ENCODE data around the gene ARHGAP33. TPM values are rescaled to one million over a fixed set of nuclear protein-coding genes. Genes with fewer than 3 reads are reported as not detected.

The ARHGAP33 gene
- polyA plus RNA-seq (ENCODE audit: insufficient read length in 3 of 3) = 10 to 100 TPM; 26.4 to 38.7 (median 32.1) TPM
- long read RNA-seq, donor 1 = 0 reads
- long read RNA-seq, donor 2, partial matches to known transcripts = 0 of 1 reads
- long read RNA-seq, donor 2, other reads (novel, unspliced or antisense) = 0 of 1 reads
- long read RNA-seq, donor 3, partial matches to known transcripts = 11 of 12 reads
- long read RNA-seq, donor 3, other reads (novel, unspliced or antisense) = 0 of 12 reads
- long read RNA-seq, donor 4, partial matches to known transcripts = 7 of 7 reads
- long read RNA-seq, donor 4, other reads (novel, unspliced or antisense) = 0 of 7 reads
- long read RNA-seq, donor 5 = 0 reads
- long read RNA-seq, donor 6 = 0 reads
- long read RNA-seq, donor 7, partial matches to known transcripts = 7 of 7 reads
- long read RNA-seq, donor 7, other reads (novel, unspliced or antisense) = 0 of 7 reads
- long read RNA-seq, donor 8 = 0 reads
- long read RNA-seq, donor 9 = 0 reads
- long read RNA-seq, donor 10, partial matches to known transcripts = 100 of 100 reads
- long read RNA-seq, donor 10, other reads (novel, unspliced or antisense) = 0 of 100 reads
- long read RNA-seq, donor 11 = 0 reads
- long read RNA-seq, donor 12, partial matches to known transcripts = 5 of 6 reads
- long read RNA-seq, donor 12, other reads (novel, unspliced or antisense) = 0 of 6 reads
- long read RNA-seq, donor 13, partial matches to known transcripts = 28 of 29 reads
- long read RNA-seq, donor 13, other reads (novel, unspliced or antisense) = 0 of 29 reads
- long read RNA-seq, donor 14 = 0 reads
- long read RNA-seq, donor 15, partial matches to known transcripts = 21 of 23 reads
- long read RNA-seq, donor 15, other reads (novel, unspliced or antisense) = 0 of 23 reads
- long read RNA-seq, donor 16, partial matches to known transcripts = 5 of 6 reads
- long read RNA-seq, donor 16, other reads (novel, unspliced or antisense) = 0 of 6 reads

GRCh38 chr19:35775298-35776101 lies at the start of gene ARHGAP33:
Gene ARHGAP33, plus strand, starts transcription at chr19:35775564. Its CDS starts 95 bp downstream, at chr19:35775659.
- DNase-seq = peak; percentile 97

DNA sequence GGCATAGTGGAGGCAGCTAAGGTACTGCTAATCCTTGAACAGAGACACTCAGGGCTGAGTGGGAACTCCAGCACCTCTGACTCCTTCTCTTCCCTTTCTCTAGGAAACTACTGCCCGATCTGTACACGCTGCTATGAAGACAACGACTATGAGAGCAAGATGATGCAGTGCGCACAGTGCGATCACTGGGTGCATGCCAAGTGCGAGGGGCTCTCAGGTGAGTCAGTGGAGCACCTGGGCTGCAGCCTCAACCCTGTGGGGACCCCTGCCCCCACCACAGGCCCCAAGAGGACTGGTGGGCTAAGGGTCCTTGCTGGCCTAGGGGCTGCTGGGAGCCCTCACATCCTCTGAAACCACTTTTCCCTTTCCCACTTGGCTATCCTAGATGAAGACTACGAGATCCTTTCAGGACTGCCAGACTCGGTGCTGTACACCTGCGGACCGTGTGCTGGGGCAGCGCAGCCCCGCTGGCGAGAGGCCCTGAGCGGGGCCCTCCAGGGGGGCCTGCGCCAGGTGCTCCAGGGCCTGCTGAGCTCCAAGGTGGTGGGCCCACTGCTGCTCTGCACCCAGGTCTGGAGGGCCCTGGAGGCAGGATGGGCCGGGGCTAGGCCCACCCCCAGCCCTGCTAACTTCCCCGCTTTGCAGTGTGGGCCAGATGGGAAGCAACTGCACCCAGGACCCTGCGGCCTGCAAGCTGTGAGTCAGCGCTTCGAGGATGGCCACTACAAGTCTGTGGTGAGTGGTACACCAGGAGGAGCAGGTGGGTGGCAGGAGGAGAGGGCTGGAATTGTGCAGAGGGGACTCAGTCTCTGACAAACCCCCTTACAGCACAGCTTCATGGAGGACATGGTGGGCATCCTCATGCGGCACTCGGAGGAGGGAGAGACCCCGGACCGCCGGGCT lies 48.1 kb upstream of the ARHGAP33 start:
- no peak for DNase-seq

DNA sequence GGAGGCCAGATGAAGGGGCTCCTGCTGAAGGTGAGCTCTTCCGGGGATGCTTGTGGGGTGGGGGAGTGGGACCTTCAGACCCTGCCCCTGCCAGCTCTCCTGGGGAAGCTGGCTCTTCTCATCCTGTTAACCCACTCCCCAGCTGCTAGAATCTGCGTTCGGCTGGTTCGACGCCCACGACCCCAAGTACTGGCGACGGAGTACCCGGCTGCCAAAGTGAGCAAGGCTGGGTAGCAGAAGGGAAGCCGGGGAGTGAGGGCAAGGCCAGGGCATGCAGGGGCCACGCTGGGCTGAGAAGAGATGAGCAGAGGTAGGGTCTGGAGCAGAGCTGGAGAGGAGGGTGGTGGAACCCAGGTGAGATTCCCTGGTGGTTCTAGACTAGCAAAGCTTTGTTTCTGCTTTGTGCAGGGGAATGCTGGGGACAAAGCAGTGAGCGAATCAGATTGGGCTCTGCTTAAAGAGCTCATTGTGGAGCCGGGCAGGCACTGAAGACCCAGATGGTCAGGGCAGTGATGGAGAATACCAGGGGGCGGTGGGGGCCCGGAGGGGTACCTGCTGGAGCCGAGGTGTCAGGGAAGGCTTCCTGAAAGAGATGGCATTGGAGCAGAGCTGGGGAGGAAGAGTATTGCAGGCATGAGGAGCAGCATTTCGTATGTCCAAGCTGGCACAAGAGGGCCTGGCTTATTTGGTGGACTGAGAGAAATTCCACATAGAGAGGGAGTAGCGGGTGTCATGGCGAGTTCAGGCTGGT lies 47.2 kb upstream of the ARHGAP33 start:
- DNase-seq = no peak

GRCh38 chr19:35729021-35729420 lies 46.3 kb upstream of the ARHGAP33 start:
- no peak for DNase-seq

- DNase-seq = no peak
Observed at GRCh38 chr19:35729763-35730162, 45.6 kb upstream of the ARHGAP33 start.

DNA sequence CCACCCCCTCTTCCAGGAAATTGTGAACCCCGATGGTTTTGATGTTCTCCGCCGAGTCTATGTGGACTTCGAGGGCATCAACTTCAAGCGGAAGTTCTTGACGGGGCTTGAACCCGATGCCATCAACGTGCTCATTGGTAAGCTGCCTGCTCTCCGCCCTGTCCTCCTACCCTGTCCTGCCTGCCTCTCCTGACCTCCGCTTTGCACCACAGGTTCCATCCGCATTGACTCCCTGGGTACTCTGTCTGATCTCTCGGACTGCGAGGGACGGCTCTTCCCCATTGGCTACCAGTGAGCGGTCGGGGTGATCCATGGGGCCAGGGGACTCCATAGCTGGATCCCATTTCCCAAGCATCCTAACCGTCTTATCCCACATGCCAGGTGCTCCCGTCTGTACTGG lies 45.0 kb upstream of the ARHGAP33 start:
- DNase-seq = no peak

DNA sequence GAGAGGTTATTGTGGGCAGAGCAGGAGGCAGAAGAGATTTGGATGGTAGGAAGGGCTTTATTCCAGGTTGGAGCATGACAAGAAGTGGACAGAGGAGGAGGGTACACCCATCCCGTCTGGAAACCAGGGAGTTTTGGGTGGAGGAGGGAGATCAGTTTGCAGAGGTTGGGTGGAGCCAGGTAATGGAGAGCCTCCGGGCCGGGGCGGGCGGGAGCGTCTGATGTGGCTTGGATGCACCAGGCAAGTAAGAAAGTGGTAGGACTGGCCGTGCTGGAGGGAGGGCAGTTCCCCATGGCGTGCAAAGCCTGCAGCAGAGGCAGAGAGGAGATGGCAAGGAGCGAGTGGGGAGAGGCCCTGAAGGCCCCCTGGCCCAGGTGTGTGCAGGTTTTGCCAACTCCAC lies 44.0 kb upstream of the ARHGAP33 start:
- DNase-seq = no peak

DNA sequence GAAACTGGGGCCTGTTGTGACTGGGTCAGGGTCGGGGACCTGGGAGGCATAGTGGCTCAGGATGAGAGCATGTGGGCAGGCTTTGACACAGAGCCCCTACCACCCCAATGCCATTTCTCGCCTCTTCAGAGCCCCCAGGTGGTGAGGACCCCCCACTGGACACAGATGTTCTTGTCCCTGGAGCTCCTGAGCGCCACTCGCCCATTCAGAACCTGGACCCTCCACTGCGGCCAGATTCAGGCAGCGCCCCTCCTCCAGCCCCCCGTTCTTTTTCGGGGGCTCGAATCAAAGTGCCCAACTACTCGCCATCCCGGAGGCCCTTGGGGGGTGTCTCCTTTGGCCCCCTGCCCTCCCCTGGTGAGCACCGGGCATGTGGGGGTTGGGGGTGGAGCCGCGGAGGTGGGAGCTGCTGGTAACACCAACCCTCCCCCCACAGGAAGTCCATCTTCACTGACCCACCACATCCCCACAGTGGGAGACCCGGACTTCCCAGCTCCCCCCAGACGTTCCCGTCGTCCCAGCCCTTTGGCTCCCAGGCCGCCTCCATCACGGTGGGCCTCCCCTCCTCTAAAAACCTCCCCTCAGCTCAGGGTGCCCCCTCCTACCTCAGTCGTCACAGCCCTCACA lies 43.5 kb upstream of the ARHGAP33 start:
- no peak for DNase-seq

- no peak for DNase-seq
Observed at GRCh38 chr19:35732540-35733179, 42.7 kb upstream of the ARHGAP33 start.

DNA sequence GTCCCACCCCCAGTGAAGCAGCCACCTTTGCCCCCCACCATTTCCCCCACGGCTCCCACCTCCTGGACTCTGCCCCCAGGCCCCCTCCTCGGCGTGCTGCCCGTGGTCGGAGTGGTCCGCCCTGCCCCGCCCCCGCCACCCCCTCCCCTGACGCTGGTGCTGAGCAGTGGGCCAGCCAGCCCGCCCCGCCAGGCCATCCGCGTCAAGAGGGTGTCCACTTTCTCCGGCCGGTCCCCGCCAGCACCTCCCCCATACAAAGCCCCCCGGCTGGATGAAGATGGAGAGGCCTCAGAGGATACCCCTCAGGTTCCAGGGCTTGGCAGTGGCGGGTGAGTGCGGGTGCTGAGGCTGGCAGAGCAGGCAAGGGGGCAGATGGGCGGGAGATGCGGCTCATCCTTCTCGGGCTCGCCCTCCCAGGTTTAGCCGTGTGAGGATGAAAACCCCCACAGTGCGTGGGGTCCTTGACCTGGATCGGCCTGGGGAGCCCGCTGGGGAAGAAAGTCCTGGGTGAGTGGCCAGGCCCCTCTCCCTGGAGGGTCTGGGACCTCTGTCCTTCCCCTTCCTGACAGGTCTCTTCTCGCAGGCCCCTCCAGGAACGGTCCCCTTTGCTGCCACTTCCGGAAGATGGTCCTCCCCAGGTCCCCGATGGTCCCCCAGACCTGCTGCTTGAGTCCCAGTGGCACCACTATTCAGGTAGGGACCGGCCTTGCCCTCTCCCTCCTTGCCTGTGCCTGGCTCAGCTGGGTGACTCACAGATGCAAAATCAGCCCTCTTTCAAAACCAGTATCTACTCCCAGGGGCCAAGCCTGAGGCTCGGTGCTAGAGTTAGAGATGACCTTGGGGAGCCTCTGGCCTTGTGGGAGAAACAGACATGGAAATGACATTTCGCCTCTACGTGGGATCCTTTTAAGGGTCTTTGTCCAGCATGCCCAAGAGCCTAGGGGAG lies 41.9 kb upstream of the ARHGAP33 start:
- DNase-seq = no peak

- DNase-seq = no peak
Observed at GRCh38 chr19:35734273-35734672, 41.1 kb upstream of the ARHGAP33 start.

DNA sequence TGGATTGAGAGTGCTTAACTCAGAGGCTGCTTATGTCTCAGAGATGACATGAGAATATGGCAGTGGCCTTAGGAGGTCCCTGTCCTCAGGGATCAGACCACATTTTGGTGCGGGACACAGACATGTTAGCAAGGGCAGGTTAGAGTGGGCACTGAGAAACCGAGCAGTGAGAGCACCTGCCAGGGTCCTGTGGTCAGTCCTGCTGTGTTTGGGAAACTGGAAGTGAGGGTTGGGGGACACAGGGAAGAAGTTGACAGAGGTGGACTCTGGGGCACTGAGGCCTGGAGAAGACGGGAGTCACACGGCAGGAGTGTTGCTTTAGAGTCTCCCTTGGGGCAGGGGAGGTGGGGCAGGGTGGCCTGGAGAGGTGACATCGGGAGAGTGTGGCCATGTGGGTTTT lies 40.5 kb upstream of the ARHGAP33 start:
- DNase-seq = no peak

GRCh38 chr19:35736913-35737886 lies 38.2 kb upstream of the ARHGAP33 start:
- no peak for DNase-seq

DNA sequence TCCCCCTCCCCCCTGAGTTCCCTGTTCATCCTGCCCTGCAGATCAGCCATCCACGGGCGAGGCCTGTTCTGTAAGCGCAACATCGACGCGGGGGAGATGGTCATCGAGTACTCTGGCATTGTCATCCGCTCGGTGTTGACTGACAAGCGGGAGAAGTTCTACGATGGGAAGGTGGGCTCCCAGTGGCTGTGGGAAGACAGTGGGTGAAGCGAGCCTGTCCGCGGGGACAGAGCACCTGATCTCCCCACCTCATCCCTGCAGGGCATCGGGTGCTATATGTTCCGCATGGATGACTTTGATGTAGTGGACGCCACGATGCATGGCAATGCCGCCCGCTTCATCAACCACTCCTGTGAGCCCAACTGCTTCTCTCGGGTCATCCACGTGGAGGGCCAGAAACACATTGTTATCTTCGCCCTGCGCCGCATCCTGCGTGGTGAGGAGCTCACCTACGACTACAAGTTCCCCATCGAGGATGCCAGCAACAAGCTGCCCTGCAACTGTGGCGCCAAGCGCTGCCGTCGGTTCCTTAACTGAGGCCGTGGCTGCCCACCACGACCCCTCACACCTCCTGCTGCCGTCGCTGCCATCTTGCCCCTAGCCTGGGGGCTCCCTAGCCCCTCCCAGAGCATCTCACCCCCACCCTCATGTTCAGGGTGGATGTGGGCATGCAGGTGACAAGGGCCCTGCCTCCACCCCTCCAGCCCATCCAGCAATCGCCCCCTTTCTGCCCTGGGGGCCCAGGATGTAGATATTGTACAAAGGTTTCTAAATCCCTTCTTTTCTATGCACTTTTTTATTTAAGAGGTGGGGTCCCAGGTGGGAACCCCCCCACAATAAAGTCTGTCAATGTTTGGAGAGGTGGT lies 37.1 kb upstream of the ARHGAP33 start:
- no peak for DNase-seq

- DNase-seq = no peak
Observed at GRCh38 chr19:35738887-35739229, 36.5 kb upstream of the ARHGAP33 start.
